GM20431 (cell line): ENCODE measurements around the gene TMEM144.
"Not testable (repeated sequence)": the region's sequence is repeated elsewhere in the genome, so short reads cannot be mapped to it uniquely, and the experiment has no call there.

ENCODE experiments used
- in situ Hi-C: fragments of 300-500 bp; cut with MseI, MboI; formaldehyde crosslinking; loops from one replicate; pipeline ENCODE4 v1.15.0; 2020; ENCODE audit warnings: low sequenced_read_pairs; ENCODE audit not compliant: unreplicated experiment

TMEM144 gene

DNA sequence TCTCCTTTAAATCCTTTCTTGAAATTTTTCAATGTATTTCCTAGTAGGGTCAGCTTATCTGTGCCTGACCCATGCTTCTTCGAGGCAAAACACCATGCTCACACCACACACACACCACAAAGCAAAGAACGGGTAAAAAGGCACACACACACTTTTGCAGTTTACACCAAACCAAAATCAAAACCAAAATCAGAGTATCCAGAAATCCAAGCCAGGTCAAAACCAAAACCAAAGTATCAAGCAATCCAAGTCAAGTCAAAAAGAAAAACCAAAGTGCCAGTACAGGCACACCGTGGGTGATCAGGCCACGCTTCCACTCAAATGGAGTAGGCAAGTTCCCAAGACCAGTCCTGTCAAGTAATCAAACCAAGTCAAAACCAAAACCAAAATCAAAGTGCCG, 17.6 kb downstream of the TMEM144 start:
- in situ Hi-C loops: not testable (repeated sequence)

DNA sequence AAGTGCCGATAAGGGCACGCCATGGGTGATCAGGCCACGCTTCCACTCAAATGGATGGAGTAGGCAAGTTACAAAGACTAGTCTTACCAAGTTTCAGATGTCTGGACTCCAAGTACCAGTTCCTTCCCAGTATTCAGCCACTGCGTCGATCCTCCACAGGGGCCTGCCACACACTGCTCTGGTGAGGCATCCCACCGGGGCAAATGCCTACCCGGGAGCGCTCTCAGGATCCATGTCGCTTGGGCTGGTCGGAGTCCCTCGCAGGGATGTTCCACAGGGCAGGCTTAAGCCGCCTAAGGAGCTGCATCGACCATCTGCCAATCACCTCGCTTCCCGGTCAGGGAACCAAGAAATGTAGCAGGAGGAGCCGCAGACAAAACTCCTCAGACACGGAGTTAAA, 18.1 kb downstream of the TMEM144 start:
- in situ Hi-C loops: not testable (repeated sequence)

DNA sequence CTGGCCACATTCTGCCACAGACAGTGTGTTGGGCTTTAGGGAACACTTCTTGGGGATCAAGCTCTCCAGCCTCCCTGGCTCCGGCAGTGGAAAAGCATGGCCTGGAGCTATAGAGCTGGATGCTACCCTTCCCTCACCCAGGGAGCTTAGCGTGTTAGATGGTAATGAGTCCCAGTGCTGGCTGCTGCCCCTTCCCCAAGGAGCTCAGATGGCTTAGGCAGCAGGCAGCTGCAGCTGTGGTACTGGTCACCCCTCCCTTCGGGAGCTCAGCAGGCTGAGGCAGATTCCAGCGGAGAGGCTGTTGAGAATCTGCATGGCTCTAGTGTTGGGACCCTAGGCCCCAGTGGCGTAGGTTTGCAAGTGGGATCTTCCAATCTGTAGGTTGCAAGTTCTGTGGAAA, 19.5 kb downstream of the TMEM144 start:
- in situ Hi-C loops: no loop called here

DNA sequence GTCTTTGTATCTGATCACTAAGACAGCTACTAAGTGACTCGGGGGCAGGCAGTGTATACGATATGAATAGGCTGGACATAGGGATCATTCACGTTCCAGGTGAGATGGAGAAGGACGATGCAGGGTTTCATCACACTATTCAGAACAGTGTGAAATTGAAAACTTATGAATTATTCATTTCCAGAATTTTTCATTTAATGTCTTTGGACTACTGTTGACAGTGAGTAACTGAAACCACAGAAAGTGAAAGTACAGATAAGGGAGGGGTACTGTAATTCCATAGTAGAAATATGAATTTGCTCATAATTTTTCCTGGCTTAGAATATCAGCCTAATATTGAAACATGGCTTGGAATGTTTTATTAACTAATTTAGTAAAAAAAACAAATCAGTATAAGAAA, 24.4 kb downstream of the TMEM144 start:
- in situ Hi-C loops: no loop called here

DNA sequence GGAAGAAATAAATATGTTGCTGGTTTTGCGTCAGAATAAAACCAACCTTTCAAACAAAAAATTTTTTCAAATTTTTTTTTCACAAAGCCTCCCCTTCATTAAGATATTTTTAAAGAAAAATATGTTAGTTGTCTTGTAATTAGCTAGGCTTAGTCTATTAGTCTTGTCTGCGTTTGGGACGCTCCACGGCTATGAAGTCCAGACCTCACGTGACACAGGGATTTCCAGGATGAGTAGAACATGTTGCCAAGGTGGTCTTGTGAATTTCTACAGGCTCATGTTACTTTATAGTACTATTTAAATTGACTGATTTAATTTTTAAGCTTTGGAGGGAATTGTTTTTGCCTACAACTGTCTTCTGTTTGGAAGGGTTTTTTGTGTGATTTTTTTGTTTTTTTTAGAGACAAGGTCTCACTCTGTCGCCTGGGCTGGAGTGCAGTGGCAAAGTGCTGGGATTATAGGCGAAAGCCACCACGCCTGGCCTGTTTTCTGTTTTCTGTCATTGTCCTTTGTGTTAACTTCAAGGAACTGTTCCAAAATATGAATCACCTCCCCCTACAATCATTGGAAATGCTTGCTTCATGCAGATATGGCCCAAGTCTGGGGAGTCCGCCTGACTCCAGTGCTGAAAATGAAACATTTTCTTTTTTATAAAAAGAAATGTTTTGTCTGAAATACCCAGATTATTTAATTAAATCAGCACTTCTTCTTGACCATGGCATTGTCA, 26.2 kb downstream of the TMEM144 start:
- in situ Hi-C loops: no loop called here

DNA sequence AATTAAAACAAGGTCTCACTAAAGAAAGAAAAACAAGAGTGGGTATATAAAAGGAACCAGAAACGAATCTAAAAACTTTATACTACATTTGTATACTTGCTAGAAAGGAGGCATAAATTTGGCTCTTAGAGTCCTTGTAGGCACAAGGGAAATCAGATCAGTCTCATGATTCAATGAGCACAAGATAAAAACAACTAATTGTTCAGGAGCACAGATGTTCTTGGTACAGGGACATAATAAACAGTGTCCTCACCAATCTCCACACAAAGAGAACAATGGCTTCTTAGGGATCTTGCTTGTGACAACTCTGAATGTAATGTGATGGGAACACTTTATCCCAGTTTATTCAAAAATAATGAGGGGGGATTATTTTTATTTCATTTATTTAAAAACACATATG, 28.3 kb downstream of the TMEM144 start:
- in situ Hi-C loops: no loop called here

DNA sequence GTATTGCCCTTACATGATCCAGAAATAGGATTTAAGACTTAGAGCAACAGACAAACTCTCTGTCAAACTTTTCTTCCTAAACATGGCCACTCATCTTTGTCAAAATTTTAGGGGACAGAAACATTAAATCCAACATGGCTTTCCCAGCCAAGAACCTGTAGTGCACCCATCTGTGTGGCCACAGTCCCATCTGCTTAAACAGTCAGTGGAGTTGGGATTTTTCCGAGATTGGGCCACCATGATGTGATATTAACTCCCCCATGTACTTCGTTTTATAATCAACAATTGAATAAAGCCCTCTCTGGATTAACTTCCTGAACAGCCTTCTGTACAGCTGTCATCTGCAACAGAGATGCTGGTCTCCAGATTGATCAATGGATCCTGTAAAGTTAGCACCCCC, 28.9 kb downstream of the TMEM144 start:
- in situ Hi-C loops: no loop called here

DNA sequence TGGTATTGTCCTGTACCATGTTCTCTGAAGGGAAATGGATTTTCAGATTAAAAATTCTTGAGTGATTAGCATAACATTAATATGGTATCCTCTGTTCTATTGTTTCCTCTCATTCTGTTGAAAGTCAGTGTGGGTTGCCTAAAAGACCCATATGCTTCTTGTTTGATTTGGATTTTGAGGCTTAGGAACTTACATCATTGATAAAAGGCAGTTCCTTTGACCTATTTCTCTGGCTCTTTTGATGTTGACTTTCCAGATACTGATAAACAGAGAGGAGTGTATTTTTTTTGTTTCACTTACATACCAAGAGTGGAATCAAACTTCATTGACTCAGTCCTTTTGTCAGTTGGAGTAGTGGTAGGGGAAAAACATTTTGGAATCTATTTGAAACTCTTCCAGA, 32.8 kb downstream of the TMEM144 start:
- in situ Hi-C loops: no loop called here

DNA sequence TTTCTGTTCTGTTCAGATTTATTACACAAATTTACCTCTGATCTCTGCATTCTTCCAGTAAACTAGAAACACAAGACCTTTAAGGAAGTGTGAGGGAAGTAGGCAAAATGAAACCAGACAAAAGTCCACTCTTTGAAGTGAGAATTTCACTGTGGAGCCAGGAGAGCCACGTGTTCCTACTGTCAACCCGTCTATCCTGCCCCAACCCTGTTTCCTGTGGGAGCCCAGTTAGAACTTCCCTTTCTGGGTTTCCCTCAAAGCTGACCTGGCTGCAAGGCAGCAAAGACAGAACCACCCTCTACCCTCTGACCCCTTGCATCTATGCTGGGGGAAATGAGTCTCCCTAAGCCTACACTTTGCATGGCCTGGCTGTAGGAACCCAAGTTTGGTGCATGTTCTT, 40.0 kb downstream of the TMEM144 start:
- in situ Hi-C loops: loop anchor here (25.0 kb wide), 1 partner anchor 387 kb away; no protein-coding TSS in a partner anchor

DNA sequence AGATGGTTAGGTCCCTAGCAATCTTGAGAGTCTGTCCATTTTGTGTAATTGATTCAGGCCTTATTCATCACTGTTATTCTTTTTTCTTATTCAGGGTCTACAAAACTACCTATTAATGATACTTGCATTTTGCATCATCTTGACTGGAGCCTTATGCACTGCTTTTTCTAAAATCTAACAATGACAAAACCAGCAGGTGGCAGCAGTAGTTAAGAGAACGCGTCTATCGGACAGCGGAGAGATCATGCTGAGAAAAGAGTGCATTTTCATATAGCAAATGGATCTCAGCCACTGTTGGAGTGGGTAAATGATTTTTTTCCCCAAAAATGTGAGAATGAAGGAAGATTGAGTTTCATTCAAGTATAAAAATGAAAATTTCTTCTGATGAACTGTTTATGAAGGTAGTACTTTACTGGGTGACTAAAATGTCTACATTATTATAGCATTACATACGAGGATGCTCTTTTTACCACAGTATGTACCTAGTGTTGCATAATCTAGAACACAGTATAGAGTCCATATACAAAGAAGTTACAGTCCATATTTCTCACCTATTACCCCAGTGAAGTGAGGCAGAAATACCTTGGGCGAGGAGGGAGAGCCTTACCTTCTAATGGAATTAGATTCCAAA, 43.2 kb downstream of the TMEM144 start:
- in situ Hi-C loops: loop anchor here (25.0 kb wide), 1 partner anchor 384 kb away; no protein-coding TSS in a partner anchor

DNA sequence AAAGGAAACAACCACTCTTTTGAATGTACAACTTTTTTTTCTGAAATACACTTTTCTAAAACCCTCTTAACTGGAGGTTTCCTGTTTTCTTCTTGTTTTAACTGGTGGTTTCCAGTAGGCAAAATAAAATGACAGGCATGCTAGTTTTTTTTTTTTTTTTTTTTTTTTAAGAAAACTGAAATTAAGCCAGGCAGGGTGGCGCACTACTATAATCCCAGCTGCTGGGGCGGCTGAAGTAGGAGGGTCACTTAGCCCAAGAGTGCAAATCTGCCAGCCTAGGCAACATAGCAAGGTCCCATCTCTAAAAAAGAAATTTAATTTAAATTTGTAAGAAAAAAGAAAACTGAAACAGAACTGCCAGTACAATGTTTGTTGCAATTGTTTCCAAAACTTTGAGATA, 44.0 kb downstream of the TMEM144 start:
- in situ Hi-C loops: loop anchor here (25.0 kb wide), 1 partner anchor 383 kb away; no protein-coding TSS in a partner anchor

DNA sequence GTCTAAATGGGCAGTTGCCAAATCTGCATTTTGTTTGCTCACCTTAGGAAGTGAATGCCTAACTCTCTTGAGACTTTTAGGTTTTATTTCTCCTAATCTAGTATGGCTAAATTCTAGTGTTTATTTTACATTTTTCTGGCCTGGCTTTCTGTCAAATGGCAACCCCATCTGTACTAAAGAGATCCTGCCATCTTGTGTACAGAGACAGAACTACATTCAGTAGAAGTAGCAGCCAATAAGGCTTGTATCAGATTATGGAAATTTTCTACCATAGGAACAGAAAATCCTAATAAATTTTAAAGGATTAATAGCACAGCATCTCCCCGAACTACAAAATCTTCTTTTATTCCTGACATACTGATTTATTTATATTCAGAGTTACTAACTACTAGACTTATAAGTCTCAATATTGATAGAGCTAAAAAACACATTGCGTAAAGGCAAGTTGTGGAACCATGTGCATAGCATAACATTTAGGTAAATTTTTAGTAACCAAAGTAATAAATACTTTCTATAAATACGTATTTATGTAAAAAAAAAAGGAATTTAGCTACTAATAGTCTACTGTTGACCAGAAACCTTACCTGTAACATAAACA, 45.5 kb downstream of the TMEM144 start:
- in situ Hi-C loops: loop anchor here (25.0 kb wide), 1 partner anchor 381 kb away; no protein-coding TSS in a partner anchor

DNA sequence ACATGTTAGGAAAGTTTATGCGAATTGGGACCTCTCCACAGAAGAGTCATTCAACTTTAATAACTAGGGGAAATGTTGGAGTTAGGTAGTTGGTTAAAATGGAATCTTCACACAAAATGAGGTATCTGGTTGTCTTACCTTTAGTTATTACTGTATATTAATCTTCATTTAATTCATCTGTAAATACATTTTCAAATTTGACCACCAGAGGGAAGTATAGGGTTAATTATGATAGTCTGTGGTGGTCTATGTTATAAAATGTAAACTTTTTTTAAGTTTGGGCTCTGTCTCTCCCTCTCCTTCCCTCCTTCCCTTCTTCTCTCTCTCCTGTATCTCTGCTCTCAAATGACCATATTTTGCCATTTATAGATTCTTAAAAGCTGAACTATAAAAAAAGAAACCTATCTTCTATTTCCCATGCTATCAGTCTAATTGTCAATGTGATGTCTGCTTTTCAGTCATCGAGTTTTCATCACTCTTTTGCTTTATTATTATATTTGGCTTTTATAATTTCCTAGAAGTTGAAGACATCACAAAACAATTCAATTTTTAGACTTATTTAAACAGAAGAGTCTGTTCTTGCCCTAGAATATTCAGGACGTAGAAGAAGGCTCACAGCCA, 49.8 kb downstream of the TMEM144 start:
- in situ Hi-C loops: loop anchor here (25.0 kb wide), 1 partner anchor 377 kb away; no protein-coding TSS in a partner anchor

DNA sequence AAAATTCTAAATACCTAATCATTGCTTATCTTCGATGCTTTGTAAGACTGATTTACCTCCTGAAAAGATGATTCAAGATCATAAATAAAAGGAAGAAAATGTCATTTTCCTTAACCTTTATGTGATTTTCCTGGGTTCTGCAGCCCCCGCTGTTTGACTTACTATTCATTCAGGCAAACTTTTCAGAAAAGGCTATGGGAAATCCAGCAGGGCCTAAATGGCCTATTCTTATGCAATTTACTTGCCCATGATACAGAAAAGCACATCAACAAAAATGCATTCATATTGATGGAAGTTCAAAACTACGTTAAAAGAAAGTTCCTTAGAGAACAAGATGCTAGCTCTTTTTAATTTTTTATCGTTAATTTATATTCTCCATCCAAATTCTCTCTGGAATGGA, 51.2 kb downstream of the TMEM144 start:
- in situ Hi-C loops: loop anchor here (25.0 kb wide), 1 partner anchor 376 kb away; no protein-coding TSS in a partner anchor

DNA sequence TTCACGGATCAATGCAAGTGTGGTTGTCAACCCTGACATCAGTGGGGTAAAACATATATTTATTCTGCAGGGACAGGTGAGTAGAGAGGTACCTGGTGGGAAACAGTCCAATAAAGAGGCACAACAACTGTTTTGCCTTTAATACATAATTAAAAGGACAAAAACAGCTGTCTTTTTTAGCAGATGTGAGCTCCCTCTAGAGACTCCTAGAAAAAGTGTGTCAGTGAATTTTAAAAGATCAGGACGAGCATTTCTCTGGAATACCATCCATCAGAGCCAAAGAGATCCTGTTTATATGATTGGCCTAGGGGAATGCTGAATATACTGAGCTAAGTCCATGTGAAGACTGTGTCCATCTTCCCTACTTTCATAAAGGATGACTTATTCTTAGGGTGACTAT, 58.3 kb downstream of the TMEM144 start:
- in situ Hi-C loops: loop anchor here (25.0 kb wide), 1 partner anchor 369 kb away; no protein-coding TSS in a partner anchor

DNA sequence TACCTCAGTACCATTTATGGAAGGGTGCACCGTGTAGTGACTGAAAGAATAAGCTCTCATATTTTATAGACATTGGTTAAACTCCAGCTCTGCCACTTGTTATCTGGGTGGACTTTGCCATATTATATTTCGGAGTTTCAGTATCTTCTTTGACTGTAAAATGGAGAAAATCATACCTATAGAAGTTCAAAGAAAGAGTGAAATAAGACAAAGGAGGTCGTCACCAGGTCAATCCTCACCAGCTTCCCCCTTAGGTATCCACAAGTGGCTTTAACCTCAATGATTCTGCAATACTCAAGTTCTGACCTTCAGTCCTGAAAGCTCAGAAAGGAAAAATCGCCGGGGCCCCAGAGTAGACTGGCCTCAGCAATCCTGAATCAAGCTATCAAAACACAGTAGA, 64.3 kb downstream of the TMEM144 start:
- in situ Hi-C loops: loop anchor here (25.0 kb wide), 1 partner anchor 363 kb away; no protein-coding TSS in a partner anchor

DNA sequence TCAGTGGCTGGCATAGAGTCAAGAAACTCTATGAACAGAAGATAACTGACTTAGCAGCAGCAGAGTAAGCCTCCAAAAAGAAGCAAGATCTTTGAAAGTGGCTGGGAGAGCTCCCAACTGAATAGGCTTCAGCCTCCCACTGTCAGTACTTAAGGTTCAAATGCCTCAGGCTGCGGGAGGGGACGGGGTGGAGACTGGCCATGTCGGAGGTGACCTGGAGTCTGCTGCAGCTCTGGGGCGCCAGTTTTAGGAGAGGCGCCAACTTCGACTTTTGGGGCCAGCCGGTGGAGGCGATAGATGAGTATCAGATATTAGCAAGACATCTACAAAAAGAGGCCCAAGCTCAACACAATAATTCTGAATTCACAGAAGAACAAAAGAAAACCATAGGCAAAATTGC, 67.3 kb downstream of the TMEM144 start:
- in situ Hi-C loops: no loop called here

DNA sequence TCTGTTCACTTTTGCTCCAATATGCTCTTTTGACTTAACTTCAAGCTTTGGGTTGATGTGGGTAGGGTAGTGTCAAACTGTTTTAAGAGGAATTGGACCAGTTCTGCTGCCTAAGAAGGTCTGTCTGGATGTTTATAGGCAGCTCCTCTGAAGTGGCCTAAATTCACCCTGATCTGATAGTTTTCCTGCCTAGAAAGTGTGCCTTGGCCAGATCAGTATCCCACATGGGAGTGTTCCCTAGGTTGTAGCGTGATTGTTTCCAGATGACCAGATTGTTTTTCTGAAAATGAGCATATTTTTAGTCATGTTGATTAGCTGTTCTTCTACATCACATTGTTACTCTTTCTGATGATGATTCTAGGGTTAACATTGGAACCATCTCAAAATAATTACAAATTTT, 68.8 kb downstream of the TMEM144 start:
- in situ Hi-C loops: not testable (repeated sequence)

DNA sequence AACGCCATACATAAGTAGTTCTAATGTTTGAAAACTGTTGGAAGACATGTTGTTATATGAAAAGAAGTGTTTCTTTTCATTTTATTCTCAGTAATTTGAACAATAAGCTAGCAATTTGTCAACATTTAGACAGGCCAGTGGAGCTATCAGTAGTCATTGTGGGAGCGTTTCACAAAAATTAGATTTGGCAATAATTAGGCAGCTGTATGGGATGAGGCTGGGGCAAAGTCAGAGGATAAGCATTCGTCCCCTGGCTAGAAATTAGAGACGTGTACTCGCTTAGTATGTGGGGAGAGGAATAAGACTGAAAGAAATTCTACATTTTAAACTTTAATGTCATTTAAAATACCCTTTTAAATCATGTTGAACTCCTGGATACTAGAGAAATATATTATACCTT, 70.6 kb downstream of the TMEM144 start:
- in situ Hi-C loops: no loop called here

DNA sequence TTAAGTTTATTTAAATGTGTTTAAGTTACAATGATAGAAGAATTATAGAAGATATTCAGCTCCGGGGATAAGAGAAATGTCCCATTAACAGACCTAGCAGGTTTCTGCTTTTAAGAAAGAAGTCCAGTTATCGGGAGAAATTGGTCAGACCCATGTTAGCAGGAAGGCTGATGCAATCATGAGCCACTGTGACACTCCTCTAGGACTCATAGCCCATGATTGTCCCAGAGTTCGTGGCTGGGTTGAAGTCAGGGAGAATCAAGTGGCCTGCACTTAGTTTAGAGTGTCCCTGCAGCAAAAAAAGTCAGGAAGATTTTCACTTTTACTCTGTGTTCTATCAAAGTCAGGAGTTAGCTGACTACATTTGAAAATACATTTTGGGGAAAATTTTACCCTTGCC, 72.0 kb downstream of the TMEM144 start:
- in situ Hi-C loops: no loop called here
